Inflammatory macrophage treated with lipopolysaccharide for 1 hour (primary cell): ENCODE results near the gene TMIGD1.
A peak's percentile ranks its signal among the peaks of the same experiment; 100 is the strongest.
"Not testable (repeated sequence)": the region's sequence is repeated elsewhere in the genome, so short reads cannot be mapped to it uniquely, and the experiment has no call there.

Experiments used
- DNase-seq, 2 donors: peaks; one replicate each; pipeline ENCODE4 v3.0.0-alpha.2; 2020 to 2022

The TMIGD1 gene

DNA sequence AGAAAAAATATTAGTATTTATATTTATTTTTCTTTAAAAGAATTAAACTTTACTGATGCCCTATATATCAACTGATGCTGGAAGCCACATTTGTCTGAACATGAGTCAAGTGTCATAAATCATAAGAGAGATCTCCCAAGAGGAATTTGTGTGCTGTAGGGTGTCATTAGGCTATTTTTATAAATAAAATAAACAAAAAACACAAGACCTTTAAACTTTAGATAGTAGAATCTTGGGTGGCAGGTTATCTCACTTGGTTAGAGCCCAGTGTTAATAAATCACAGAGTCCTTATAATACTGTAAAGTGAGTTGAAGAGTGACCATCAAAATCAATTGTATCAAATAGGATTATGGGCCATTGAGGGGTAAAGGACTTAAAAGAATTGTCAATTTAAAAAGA is 23.6 kb upstream of the TMIGD1 start:
- DNase-seq, result no peak

DNA sequence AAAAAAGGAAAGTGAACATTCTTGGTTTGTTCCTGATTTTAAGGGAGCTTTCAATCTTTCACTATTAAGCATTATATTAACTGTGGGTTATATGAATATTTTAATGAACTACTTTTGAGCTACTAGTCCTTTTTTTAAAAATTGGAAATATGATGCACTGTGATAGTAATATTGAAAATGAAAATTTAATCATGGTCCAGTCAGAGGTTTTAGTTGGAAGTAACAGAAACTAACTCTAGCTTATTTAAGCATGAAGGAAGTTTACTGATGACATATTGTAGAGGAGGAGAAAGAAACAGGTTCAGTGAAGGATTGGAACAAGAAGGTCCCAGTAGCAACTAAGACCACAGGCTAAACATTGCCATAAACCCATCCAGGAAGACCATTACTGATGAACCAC is 20.8 kb upstream of the TMIGD1 start:
- DNase-seq, result no peak

DNA sequence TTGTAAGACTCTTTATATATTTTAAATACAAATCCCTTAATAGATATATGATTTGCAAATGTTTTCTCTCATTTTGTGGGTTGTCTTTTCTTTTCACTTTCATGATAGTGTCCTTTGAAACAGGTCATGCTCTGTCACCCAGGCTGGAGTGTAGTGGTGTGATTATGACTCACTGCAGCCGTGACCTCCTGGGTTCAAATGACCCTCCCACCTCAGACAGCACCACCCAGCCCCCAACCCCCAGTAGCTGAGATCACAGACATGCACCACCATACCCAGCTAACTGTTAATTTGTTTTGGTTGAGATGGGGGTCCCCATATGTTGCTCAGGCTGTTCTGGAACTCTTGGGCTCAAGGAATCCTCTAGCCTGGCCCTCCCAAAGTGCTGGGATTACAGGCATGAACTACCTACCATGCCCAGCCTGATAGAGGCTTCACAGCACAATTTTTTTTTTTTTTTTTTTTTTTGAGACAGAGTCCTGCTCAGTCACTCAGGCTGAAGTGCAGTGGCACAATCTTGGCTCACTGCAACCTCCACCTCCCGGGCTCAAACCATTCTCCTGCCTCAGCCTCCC is 18.5 kb upstream of the TMIGD1 start:
- peak; percentile 57 to 58 for DNase-seq

DNA sequence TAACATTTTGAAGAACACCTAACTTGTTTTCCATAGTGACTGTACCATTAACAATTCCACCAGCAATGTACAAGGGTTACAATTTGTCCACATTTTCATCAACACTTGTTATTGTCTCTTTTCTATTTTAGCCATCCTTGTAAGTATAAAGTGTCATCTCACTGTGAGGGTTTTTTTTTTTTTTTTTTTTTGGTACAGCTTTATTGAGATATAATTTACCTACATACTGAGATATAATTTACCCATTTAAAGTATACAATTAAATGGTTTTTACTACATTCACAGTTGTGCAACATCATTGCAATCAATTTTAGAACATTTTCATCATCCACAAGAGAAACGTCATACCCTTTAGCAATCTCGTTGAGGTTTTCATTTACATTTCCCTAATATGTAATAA is 17.9 kb upstream of the TMIGD1 start:
- DNase-seq, result peak; percentile 62 to 87

DNA sequence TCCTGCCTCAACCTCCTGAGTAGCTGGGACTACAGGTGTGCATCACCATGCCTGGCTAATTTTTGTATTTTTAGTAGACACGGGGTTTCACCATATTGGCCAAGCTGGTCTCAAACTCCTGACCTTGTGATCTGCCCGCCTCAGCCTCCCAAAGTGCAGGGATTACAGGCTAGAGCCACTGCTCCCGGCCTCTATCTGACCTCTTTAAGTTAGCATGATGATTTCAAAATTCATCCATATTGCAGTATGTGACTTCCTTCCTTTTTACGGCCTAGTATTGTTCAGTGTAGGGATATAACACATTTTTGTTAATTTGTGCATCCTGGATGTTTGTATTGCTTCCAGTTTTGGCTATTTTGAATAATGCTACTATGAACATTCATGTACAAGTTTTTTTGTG is 17.4 kb upstream of the TMIGD1 start:
- DNase-seq, result peak; percentile 75 to 76

DNA sequence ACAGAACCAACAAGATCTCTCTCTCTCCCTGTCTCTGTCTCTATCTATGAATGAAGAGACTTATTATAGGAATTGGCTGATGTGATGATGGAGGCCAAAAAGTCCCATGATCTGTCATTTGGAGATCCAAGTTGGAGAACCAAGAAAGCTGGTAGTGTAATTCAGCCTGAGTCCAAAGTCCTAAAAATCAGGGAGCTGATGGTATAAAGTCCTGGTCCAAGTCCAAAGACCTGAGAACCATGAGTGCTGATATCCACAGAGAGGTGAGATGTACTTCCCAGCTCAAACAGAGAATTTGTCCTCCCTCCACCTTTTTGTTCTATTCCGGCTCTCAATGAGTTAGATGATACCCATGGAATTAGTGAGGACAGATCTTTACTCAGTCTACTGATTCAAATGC is 15.4 kb upstream of the TMIGD1 start:
- no peak for DNase-seq

DNA sequence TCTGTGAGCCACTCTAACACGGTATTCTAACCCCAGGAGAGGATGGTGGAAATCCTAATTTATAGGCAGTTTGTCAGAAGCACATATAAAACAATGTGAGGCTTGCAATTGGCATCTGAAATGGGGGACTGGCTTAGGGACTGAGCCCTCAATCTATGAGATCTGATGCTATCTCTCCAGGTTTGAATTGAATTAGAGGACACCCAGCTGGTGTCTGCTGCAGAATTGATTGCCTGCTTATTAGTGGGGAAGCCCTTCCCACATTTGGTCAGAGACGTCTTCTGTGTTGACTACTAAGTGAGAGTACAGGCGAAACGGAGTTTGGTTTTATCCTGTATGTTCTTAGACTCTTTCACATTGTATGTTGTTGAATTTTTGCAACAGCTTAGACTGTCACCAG is 13.6 kb upstream of the TMIGD1 start:
- no peak for DNase-seq

DNA sequence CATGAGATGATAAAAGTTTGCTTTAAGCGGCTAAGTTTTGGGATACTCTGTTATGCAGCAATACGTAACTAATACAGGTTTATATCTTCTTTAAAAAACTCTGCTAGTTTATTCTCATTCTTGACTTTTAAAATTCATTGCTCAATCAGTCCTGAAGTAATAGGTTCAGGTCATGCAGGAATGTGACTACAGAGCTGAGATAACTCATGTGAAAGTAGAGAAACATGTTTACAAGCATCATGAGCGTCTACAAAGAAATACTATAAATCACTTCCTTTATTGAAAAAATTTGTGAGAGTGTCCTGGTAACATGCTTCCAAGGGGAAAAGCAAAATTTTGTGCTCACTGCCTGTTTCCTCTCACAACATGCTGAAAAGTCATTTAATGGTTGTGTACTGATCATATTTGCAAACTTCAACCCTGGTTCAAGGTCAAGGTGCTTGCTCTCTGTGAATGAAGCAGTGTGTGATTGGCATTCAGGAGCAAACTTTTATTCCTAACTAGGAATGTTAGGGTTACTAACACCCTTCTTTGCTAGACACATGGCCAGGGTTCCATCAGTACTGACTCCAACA is 12.5 kb upstream of the TMIGD1 start:
- no peak for DNase-seq

DNA sequence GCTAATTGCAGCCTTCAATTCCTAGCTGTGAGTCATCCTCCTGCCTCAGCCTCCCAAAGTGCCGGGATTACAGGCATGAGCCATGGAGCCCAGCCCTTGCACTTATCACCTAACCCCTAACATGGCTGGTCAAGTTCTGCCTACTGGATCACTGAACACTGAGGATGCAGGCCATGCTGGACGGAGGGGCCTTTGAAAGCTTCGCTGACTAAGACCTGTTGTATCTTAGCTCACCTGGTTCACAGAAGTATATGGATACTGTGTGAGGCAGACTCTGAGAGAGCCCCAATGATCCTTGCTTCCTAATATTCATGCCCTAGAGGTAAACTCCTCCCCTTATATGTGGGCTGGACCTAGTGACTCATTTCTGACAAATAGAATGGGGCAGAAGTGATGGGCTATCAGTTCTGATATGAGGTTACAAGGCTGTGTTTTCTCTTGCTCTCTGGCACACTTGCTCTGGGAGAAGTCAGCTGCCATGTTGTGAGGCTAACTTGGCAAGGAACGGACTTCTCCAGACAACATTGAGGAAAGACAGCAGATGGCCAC is 11.7 kb upstream of the TMIGD1 start:
- peak; percentile 48 to 70 for DNase-seq

DNA sequence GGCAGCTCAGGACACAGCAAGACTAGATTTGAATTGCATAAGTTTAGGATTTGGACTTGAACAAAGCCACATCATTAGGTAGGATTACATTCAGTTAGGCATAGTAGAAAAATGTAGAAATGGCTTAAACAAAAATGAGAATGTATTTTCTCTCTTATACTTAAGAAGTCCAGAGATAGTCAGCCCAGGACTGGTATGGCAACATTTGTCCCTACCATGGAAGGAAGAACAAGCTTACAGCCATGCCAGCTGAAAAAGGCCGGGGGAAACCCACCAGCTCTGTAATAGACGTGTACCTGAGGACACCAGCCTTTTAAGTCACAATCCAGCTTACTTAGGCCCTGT is 11.2 kb upstream of the TMIGD1 start:
- peak; percentile 47 to 60 for DNase-seq

DNA sequence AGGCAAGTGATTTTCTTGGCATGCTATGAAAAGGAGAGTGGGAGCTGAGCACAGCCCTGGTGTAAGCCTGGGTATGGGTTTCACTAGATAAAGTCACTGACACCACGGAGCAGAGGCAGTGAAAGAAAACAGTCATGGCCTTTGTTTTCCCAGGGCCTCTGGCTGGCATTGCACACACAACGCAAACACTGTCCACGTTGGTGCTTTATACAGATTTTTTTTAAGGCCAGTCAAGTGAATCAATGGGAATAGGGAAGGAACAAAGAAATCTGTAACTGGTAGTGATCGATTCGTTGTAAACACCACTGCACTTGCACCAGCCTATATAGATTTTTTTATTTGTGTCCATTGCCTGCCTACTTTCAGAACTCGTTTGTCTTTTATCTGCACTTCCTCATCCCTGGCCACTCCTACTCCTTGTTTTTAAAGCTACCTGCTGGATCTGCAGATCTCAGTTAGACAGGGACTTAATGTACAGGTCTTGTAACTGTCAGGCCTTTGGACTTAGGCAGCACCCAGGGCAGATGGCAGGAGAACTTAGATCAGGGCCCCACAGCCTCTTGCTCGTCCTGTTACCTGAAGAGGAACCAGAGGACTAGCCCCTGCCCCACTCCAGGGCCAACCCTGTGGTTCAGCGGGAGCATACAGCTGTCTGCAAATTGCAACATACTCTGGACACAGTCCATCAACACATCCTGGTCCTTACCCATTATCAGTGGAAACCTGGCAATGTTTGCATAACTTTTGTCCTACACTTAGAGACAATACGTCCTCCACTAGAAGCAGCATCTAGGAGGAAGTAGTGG is 10.6 kb upstream of the TMIGD1 start:
- DNase-seq, result no peak

DNA sequence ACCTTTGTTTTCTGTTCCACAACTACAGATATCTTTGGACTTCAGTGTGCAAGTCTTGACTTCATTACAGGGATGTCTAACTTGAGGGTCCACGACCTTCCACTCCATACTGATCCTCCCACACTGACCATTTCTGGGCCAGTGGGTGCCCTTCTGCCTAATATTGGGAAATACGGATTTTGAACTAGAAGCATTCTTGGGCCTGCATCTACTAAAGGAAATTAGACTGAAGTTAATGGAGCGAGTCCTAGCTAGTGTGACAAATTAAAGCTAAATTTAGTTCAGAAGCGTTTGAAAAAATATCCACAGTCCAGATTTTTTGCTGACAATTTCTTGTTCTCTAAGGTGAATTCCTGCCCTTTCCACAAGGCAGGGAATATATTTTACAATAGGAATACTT is 9.9 kb upstream of the TMIGD1 start:
- DNase-seq, result no peak

DNA sequence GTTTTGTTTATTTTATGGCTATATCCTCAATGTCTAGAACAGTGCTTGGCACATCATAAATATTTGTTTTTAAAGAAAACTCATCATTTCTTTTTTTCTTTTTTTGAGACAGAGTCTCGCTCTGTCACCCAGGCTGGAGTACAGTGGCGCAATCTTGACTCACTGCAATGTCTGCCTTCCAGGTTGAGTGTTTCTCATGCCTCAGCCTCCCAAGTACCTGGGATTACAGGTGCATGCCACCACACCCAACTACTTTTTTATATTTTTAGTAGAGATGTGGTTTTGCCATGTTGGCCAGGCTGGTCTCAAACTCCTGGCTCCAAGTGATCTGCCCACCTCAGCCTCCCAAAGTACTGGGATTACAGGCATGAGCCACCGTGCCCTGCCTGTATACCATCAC is 9.4 kb upstream of the TMIGD1 start:
- not testable (repeated sequence) for DNase-seq

DNA sequence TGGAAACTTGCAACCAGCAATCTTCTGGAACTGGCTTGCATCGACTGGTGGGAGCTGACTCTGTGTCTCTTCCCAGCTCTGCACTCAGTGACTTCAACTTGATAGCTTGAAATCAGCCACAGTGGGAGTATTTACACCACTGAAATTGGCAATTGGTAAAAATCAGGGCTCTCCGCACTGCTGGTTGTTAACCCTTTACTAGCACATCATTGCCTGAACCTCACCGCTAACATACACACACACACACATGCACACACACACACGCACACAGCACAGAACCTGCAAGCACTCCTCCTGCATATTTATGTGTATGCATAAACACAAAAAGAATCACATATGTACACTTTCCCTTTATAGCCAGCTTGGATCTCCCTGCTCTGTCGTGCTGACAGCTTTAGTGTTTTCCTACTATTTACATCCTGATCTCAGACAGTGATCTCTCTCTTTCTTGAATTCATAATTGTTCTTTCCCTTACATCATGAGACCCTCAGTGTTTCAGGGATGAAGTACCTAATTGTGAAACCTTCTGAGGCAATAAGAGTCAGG is 7.9 kb upstream of the TMIGD1 start:
- DNase-seq, result no peak

DNA sequence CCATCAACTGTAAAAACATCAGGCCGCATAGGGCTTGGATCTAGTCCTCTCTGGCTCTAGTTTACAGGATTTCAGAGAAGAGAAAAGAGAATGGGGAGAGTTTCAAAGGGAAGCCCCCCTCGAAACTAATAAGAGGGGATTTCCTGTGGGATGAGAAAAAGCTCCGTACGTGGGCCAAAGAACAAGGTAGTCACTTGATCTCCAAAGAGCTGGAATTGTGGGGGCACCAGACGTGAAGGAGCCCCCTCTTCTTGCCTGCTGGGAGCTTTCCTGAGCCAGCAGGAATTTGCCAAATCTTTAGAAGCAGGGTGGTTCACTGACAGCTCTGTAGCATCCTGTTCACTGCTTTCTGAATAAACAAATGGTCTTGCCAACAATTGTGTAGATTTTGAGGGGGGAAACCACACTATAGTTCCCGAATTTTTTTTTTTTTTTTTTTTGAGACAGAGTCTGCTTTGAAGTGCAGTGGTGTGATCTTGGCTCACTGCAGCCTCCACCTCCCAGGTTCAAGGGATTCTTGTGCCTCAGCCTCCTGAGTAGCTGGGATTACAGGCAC is 7.0 kb upstream of the TMIGD1 start:
- no peak for DNase-seq

DNA sequence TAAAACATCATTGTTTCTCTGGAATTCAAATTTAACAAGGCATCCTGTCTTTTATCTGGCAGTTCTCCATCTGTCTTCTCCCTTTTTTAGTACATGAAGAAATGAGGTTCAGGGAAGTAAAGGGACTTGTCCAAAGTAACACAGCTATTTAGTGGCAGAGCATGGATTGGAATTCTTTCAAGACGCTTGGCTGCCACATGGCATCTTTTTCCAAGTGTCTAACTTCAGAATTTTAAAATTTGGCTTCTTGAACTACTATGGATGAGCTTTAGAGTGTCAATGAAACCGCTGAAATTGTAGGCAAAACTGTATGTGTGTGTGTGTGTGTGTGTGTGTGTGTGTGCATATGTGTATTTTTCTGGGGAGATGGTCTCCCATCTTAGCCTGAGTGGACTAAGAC is 5.2 kb upstream of the TMIGD1 start:
- DNase-seq, result no peak

DNA sequence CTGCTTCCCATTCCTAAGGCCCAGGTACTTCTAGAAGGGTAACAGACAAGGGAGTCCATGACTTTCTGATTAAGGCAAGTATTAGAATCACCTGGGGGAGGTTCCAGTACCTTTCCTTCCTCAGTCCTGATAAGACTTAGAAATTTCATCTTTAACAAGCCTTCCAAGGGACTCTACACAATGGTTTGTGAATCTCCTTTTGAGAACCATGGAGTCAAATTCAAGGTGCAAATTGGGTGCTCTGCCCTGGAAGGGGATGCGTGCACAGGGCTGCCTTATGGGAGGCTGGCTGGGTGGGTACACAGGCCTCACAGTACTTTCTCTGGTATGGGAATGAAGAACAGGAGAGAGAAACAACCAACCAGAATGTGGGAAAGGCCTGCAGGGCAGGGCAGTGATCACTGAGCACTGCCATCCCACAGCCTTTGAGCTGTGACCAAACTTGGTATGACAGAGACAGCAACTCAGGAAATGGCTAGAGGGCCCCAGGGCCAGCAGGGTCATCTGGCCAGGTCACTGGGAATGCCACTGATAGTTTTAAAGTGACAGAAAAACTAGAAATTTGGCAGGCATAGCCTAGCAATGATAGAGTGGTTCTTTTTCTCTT is 3.6 kb upstream of the TMIGD1 start:
- DNase-seq, result no peak

DNA sequence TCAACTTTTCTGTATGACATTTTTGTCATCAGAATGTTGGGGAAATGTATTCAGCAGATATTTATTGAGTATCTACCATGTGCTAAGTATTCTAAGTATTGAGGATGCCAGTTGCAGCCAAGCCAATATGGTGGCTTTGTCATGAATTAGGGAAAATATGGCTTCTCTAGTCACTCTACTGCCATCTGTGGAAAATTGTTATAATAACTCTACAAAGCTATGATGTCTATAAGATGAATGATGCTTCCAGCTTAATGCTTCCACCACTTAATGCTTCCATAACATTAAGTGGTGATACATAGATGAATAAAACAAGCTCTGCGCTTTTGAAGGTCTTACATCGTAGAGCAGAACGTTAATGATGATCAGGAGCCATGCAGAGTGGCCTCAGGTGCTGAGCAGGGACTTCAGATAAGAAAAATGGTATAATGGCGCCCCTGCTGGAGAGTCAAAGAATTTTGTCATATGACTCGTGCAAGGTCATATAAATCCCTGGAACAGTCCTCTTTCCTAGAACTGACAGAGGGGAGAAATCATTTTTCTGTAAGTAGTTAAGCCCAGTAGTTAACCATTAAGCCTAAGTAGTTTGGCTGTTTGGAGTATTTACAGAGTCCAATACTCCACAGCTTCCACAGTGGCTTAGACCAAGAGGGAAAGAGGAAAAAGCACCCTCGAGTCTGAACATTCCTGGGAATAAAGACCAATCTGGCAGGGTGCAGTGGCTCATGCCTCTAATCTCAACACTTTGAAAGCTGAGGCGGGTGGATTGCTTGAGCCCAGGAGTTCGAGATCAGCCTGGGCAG is 2.7 kb upstream of the TMIGD1 start:
- DNase-seq, result peak; percentile 48 to 66

DNA sequence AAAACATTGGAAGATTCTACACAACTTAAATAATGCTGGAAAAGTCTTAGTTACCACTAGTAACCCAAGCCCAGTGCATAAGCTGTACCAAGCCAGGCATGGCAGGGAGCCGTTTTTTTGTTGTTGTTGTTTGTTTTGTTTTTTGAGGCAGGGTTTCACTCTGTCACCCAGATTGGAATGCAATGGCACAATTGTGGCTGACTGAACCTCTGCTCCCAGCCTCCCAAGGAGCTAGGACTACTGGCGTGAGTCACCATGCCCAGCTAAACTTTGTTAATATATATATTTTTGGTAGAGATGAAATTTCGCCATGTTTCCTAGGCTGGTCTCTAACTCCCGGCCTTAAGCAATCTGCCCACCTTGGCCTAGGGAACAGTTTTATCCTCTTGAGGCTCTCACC is 564 bp upstream of the TMIGD1 start:
- DNase-seq, result no peak

DNA sequence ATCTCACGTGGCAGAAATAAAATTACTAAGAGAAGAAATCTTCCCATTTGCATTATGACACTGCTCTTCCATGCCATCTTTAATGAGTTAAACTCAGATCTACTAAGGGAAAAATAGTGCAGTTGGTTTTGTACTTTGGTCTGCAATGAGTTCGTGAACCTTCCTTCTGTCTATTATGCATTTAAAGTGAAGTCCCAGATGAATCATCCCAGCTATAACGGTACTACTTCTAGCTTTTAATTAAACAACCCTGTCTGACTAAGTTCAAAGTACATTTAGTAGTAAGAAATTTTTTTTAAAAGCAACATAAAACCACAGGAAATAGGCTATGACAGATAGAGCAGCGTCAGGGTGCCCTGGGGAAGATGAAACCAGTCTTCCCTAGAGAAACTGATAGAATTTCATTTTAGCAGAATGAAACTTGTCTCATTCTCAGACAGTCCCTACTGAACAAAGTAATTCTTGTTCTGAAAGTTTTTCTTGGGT is 1.8 kb downstream of the TMIGD1 start:
- DNase-seq, result no peak

DNA sequence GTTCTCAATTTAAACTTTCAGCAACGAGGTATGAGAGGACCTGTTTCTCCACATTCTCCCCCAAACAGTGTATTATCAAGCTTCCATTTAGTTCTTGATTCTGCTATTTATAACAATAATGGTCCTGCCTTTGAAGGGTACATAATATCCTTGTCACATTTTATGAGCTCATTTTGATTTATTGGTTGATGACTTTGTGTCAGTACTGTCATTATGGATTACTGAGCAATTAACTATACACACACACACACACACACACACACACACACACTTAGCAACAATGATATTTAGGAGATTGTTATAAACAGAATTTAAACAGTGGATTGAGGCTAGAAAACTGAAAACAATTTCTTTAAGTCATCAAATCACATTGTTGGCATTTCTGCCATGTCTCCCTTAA is 7.0 kb downstream of the TMIGD1 start:
- DNase-seq, result no peak

DNA sequence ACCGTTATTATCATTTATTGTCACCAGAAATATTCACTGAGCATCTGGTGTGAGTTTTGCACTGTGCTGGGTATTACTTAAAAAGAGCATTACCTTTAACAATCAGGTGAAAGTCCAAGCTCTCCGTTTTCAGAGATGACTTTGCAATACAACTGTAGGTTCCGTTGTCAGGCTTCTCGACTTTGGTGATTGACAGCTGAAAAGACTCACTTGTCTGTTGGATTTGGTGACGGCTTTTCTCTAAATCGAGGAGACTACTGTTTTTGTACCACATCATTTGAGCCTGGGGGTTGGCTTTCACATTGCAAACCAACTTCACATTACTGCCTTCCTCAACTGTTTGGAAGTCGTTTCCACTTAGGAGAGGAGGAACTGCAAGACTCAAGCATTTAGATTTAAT is 9.1 kb downstream of the TMIGD1 start:
- DNase-seq, result no peak
